Measurements from ENCODE around the gene LDAH.
"Not testable (repeated sequence)": the region's sequence is repeated elsewhere in the genome, so short reads cannot be mapped to it uniquely, and the experiment has no call there.

Gene LDAH

DNA sequence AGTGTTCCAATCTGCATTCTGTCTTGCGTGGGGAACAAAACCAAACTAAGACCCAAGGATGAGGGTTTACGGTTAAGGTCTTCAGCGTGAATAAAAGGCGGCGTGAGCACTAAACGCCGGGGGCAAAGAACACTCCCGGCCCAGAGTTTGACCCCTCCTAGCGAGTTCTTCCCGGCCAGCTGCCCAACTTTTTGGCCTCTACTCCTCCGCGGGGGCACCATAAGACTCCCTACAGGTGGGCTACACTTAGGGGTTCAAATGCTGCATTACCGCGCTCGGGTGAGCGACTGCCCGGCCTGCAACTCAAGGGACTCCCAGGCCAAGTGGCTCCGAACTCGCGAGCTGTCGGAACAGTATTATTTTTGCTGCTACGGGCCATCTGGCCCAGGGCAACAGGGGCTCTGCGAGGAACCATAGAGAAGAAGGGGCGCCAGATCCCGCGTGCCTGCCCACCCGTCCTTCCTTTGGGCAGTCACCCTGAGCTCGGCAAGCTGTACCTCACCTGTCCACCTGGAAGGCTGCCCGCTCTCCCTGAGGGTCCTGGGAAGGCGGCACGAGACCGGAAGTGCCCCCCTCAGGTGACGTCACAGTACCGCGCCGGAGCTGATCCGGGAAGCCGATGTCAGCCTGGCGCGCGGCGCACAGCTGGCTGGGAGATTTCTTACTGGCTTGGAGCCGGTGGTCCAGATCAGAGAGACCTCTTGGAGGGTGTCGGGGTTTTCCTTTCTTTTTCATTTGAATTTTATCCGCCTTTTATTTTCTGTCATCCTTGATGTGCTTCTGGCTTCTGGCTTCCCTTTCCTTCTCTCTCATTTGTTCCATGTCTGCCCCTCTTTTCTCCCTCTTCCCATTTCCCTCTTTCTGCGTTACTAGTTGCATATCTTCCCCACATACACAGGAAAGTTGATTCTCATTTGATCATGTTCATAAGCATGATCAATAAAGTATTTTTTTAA lies at the start of gene LDAH:
LDAH (minus strand) TSS at position 567 of the 956 bp plus-strand sequence. CDS start 21,638 bp downstream, outside the sequence.
- DNase-seq (ENCODE audit: low read depth in 2 of 2), result peak; percentile 78 to 79

DNA sequence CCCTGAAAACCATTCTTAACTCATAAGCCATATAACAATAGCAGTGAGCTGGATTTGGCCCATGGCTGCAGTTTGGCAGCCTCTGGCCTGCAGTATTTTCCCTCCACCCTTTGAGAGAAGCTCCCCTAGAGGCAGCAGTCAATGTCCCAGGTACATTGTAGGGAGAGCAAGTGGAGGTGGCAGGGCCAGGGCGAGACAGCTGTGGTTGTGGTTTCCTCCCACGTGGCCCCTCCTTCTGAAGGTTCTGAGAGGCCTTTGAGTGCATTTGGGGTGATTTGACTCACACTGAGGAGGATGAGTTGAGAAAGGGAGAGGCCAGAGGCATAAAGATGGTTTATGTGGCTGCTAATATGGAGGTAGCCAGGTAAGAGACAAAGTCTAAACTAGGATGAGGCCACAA lies 45.5 kb upstream of the LDAH start:
- DNase-seq (ENCODE audit: low read depth in 2 of 2), result peak; percentile 23 to 59

- DNase-seq (ENCODE audit: low read depth in 2 of 2), result no peak
Measured at GRCh38 chr2:20862850-20863249, 39.9 kb upstream of the LDAH start.

GRCh38 chr2:20855456-20855855 lies 32.6 kb upstream of the LDAH start:
- no peak for DNase-seq (ENCODE audit: low read depth in 2 of 2)

DNA sequence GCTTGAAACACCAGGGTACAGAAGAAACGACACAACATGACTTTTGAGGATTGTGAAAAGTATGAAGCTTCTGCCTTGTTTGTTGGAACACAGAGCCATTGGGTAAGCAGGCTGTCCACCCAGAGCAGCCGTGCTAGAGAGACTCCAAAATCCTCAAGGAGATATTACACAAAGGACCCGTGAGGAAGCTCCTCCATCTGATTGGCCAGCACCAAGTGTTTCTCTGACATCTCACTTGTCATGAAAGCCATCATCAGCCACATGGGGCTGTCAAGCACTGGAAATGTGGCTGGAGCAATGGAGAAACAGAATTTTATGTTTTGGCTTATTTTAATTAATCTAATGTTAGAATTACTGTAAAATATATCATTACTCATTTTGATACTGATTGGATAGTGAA lies 29.8 kb upstream of the LDAH start:
- no peak for DNase-seq (ENCODE audit: low read depth in 2 of 2)

GRCh38 chr2:20852139-20852538 lies 29.2 kb upstream of the LDAH start:
- DNase-seq (ENCODE audit: low read depth in 2 of 2), result no peak

- no peak for DNase-seq (ENCODE audit: low read depth in 2 of 2)
Measured at GRCh38 chr2:20844246-20844645, 21.3 kb upstream of the LDAH start.

DNA sequence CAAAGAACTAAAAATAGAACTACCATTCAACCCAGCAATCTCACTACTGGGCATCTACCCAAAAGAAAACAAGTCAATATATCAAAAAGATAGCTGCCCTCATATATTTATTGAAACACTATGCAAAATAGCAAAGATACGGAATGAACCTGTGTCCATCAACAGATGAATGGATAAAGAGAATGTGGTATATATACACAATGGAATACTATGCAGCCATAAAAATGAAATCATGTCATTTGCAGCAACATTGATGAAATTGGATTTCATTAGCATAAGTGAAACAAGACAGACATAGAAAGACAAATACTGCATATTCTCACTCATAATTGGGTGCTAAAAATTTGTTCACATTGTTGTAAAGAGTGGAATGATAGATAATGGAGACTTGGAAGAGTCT lies 16.2 kb upstream of the LDAH start:
- DNase-seq (ENCODE audit: low read depth in 2 of 2), result no peak

- DNase-seq (ENCODE audit: low read depth in 2 of 2), result no peak
Measured at GRCh38 chr2:20838016-20838415, 15.1 kb upstream of the LDAH start.

DNA sequence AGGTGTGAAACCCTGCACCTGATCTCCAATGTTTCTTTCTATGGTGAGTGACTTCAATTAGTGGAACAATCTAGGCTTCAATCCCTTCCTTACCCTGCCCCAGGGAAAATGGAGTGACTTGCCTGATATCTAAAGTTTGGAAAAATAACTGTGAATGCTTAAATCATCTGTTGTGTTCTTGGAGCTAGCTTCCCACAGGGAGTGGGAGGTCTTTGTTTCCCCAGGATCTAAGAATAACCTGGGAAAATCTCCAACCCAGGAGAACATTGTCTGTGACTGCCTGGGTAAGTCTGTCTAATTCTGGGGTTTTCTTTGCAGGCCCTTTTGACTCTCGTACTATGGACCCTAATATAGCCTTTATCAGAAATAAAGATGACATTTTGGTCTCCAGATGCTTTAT lies 13.6 kb upstream of the LDAH start:
- no peak for DNase-seq (ENCODE audit: low read depth in 2 of 2)

GRCh38 chr2:20834331-20834730 lies 11.4 kb upstream of the LDAH start:
- DNase-seq (ENCODE audit: low read depth in 2 of 2), result no peak

GRCh38 chr2:20832606-20833005 lies 9.7 kb upstream of the LDAH start:
- no peak for DNase-seq (ENCODE audit: low read depth in 2 of 2)

DNA sequence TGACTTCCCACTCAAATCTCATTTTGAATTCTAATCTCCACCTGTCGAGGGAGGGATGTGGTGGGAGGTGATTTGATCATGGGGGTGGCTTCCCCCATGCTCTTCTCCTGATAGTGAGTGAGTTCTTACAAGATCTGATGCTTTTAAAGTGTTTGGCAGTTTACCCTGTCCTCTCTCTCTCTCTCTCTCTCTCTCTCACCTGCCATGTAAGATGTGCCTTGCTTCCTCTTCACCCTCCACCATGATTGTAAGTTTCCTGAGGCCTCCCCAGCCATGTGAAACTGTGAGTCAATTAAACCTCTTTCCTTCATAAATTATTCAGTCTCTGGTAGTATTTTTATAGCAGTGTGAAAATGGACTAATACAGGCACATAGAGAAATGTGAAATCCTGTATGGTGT lies 7.0 kb upstream of the LDAH start:
- no peak for DNase-seq (ENCODE audit: low read depth in 2 of 2)

- no peak for DNase-seq (ENCODE audit: low read depth in 2 of 2)
Measured at GRCh38 chr2:20823917-20824316, 1.0 kb upstream of the LDAH start.

GRCh38 chr2:20818820-20819219 lies 4.1 kb downstream of the LDAH start:
- DNase-seq (ENCODE audit: low read depth in 2 of 2), result no peak

GRCh38 chr2:20815216-20815615 lies 7.7 kb downstream of the LDAH start:
- no peak for DNase-seq (ENCODE audit: low read depth in 2 of 2)

DNA sequence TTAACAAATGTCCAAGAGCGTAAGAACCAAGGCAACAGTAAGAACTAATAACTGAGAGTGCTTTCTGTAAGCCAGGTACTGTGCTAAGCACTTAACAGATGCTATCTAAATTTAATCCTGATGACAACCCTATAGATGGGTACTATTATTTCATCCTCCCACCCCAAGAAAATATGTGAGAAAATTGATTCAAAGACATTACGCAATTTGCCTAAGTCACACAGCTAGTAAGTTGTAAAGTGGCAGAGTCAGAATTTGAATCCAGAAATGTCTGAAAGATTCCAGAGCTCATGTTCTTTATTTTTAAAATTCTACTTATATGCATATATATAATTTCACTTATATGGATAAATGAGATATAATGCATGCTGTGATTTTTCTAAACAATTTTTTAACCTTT lies 10.1 kb downstream of the LDAH start:
- no peak for DNase-seq (ENCODE audit: low read depth in 2 of 2)

DNA sequence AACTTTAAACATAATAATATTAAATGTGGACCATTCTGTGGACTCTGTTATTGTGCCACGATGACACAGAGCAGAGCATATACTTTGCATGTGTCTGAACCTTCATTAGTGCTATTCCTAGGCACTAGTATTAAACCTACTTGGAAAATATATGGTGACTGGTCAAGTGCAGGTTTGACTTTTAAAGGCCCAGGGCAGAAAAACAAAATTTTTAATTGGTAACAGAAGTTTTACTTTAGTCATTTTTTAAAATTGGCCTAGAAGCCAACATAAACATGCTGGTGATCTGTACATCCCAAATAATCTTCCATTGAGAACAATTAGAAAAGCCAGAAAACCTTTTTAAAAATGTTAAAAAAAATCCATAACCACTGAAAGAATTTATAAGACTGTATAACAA lies 16.6 kb downstream of the LDAH start:
- DNase-seq (ENCODE audit: low read depth in 2 of 2), result no peak

DNA sequence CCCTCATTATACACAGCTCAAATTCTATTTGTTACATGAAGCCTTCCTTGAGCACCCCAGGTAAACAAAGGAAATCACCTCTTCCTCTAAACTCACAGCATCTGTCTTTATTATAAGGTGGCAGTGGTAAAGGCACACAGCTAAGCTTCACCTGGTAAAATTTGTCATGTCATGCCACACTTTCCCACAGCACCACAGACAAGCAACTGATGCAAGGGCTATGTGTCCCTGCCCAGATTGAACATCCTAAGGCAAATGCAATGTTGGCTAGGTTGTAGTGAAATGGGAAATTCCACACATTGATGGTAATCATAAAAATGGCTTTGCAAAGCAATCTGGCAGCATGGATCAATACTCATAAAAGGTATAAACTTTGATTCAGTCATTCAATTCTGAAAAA lies 18.9 kb downstream of the LDAH start:
- DNase-seq (ENCODE audit: low read depth in 2 of 2), result no peak

- DNase-seq (ENCODE audit: low read depth in 2 of 2), result no peak
Measured at GRCh38 chr2:20803226-20803682, 19.6 kb downstream of the LDAH start.

GRCh38 chr2:20797096-20797495 lies 25.8 kb downstream of the LDAH start:
- DNase-seq (ENCODE audit: low read depth in 2 of 2), result no peak

- DNase-seq (ENCODE audit: low read depth in 2 of 2), result no peak
Measured at GRCh38 chr2:20796374-20796791, 26.5 kb downstream of the LDAH start.

GRCh38 chr2:20793944-20794343 lies 29.0 kb downstream of the LDAH start:
- not testable (repeated sequence) for DNase-seq (ENCODE audit: low read depth in 2 of 2)
